Omental fat pad (tissue), 4 donors: ENCODE data around the gene COPS7A. TPM values are rescaled to one million over a fixed set of nuclear protein-coding genes. Genes with fewer than 3 reads are reported as not detected.

Experiments
- ATAC-seq: fragments of 150-250 bp; one replicate; pipeline ENCODE4 v1.9.1; 2016; ENCODE audit warnings: mild to moderate bottlenecking, moderate library complexity; ENCODE audit not compliant: low FRiP score
- DNase-seq: peaks from one replicate; pipeline ENCODE4 v3.0.0-alpha.2; 2019; ENCODE audit warnings: low spot score
- CTCF ChIP-seq, 3 donors: fragments of 450-650 bp; IDR thresholded peaks; one replicate each; pipeline ENCODE4 v1.5.1; 2016 to 2017; ENCODE audit warnings: antibody characterized with exemption in 3 of 3, mild to moderate bottlenecking in 3 of 3, moderate library complexity in 2 of 3
- total RNA-seq, 4 donors: library from RNA; depleted of rRNA; stranded (reverse); fragments of >200 nt; gene quantifications; one replicate each; pipeline ENCODE4 v1.1.0, GENCODE V29; 2016

The COPS7A gene
- total RNA-seq, 4 donors from 2014 or later = 51.2 to 64.0 (median 62.7) TPM

GRCh38 chr12:6767353-6768319, 43.8 kb downstream of the COPS7A start:
- ATAC-seq (no peak), DNase-seq (no peak)
- TF ChIP-seq CTCF (IDR thresholded peaks at IDR 0.05) = no peak

DNA sequence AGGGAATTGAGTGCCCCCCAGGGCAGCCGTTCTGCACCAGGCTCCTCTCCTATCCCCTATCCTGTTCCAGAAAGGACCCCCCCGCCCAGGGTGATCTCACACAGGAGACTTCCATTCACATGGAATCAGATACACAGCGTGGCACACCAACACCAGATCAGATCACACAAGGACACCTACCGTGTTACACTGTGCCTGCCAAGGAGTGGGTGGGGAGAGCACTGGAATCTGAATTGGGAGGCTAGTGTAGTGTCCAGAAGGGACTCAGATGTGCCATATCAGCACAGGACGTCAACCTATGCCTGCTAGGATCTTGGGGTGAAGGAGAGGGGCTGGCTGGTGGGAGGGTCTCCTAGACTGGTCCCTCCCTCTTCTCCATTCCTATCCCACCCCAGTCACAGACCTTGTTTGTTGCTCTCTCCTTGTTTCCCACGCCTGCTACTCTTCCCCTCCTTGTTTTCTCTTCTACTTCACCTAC, 44.6 kb downstream of the COPS7A start:
- TF ChIP-seq CTCF (IDR thresholded peaks at IDR 0.05) = no peak
- ATAC-seq (no peak), DNase-seq (no peak)

DNA sequence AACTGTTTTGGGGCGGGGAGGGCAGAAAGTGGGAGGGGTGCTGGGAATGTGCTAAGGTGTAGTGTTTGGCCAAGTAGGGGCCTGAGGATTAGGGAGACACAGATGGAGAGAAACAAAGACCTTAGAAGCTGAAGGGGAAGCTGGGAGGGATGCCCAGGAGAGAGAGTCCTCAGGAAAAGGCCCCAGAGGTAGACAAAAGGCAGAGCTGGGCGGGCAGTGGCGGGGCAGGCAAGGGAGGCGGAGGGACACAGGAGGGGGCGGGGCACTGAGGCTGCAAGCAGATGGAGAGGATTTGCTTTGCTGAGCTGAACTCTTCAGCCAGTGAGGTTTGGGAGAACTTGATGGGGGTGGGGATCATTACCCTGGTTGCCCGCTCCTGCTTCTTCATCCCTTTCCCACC, 45.1 kb downstream of the COPS7A start:
- ATAC-seq (no peak), DNase-seq (no peak)

GRCh38 chr12:6769666-6770065, 45.8 kb downstream of the COPS7A start:
- no peak for ATAC-seq
- TF ChIP-seq CTCF (IDR thresholded peaks at IDR 0.05) = no peak
- no peak for DNase-seq

More for the DNA sequence above, 45.1 kb downstream of the COPS7A start:
- TF ChIP-seq CTCF (IDR thresholded peaks at IDR 0.05) = no peak

- DNase-seq = no peak
These were observed 46.2 kb downstream of the COPS7A start for GRCh38 chr12:6770094-6770493.

DNA sequence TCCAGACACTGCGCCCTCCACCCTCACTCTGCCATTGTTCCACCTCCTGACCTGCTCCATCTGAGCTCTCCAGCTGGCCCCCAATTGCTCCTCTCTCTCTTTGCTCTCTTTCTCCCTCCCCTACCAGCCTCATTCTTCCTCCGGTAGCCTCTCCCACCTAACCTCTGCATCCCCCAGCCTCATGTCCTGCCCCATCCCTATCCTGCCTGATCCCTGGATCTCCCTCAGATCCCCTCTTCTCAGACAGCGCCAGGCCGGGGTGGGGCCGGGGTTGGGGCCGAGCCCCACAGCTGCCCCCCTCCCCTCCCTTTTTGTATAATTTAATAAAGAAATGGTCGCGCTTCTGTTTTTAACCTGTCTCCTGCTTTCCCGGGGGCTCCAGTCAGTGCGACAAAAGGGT, 46.8 kb downstream of the COPS7A start:
- DNase-seq = no peak

More at GRCh38 chr12:6770094-6770493, 46.2 kb downstream of the COPS7A start:
- TF ChIP-seq CTCF (IDR thresholded peaks at IDR 0.05) = no peak
- no peak for ATAC-seq

More for the DNA sequence above, 46.8 kb downstream of the COPS7A start:
- no peak for ATAC-seq
- no peak for TF ChIP-seq CTCF (IDR thresholded peaks at IDR 0.05)
